A549 (cell line): ENCODE measurements around the gene RHBDD2.

ENCODE experiments used
- NPAS2 ChIP-seq: fragments of 250-450 bp; sonication (Bioruptor Pico); IDR thresholded peaks from 2 replicates; pipeline ENCODE4 v1.8.0; 2022; ENCODE audit warnings: mild to moderate bottlenecking, moderate library complexity, borderline replicate concordance
- ZNF302 ChIP-seq: fragments of 250-450 bp; sonication (Bioruptor Pico); IDR thresholded peaks from 2 replicates; pipeline ENCODE4 v1.9.0; 2021; ENCODE audit warnings: inconsistent platforms, mild to moderate bottlenecking, moderate library complexity
- TF ChIP-seq, protein P1 (sequence below): fragments of >200 bp; sonication (Bioruptor Twin); formaldehyde crosslinking; IDR thresholded peaks from 3 replicates; pipeline ENCODE4 v1.5.1; 2016

DNA sequence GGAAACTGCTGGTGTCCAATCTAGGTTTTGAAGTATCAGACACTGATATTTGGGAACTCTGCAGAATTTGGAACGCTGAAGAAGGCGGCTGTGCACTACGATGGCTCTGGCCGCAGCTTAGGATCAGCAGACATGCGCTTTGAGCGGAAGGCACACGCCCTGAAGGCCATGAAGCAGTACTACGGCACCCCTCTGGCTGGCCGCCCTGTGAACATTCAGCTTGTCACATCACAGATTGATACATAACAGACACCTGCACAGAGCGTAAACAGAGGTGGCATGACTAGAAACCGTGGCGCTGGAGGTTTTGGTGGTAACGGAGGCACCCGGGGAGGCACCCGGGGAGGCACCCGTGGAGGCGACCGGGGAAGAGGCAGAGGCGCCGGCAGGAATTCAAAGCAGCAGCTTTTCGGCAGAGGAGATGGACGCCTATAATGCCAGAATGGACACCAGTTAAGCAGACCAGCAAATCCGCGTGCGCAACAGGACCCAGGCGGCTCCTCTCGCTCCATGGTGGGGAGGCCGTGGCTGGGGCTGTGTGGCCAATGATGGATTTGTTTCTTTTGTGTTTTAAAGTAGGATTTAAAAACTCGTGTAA lies 43.0 kb upstream of the RHBDD2 start:
- TF ChIP-seq, protein P1, sequence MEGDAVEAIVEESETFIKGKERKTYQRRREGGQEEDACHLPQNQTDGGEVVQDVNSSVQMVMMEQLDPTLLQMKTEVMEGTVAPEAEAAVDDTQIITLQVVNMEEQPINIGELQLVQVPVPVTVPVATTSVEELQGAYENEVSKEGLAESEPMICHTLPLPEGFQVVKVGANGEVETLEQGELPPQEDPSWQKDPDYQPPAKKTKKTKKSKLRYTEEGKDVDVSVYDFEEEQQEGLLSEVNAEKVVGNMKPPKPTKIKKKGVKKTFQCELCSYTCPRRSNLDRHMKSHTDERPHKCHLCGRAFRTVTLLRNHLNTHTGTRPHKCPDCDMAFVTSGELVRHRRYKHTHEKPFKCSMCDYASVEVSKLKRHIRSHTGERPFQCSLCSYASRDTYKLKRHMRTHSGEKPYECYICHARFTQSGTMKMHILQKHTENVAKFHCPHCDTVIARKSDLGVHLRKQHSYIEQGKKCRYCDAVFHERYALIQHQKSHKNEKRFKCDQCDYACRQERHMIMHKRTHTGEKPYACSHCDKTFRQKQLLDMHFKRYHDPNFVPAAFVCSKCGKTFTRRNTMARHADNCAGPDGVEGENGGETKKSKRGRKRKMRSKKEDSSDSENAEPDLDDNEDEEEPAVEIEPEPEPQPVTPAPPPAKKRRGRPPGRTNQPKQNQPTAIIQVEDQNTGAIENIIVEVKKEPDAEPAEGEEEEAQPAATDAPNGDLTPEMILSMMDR: no peak
- TF ChIP-seq NPAS2 (CRISPR knock-in tag): no peak
- no peak for TF ChIP-seq ZNF302 (CRISPR knock-in tag)
